ENCODE results near the gene ADGRL3.

The ADGRL3 gene

GRCh38 chr4:61782133-61782532, 582.0 kb downstream of the ADGRL3 start:
- H3K4me3 ChIP-seq (ENCODE audit: insufficient read depth, low read length, poor library complexity, severe bottlenecking) = no peak overlapping the region
- H3K9ac ChIP-seq (ENCODE audit: low read length) = no peak overlapping the region
- H3K27ac ChIP-seq (ENCODE audit: low read depth, low read length) = no peak overlapping the region
- H3K4me2 ChIP-seq (ENCODE audit: low read depth, low read length, poor library complexity, severe bottlenecking) = no peak overlapping the region
- TF ChIP-seq CTCF (IDR thresholded peaks at IDR 0.05; ENCODE audit: insufficient read depth, low read length, poor library complexity, severe bottlenecking) (no peak), EZH2phosphoT487 (conservative IDR thresholded peaks at IDR 0.05; ENCODE audit: low read length) (no peak)
- H3F3A ChIP-seq (ENCODE audit: insufficient read depth) = no peaks in the 10 kb centered on the region
- no peaks in the 10 kb centered on the region for H3K27me3 ChIP-seq (ENCODE audit: low read length)
- no peaks in the 10 kb centered on the region for H3K9me2 ChIP-seq (replicated peaks; ENCODE audit: insufficient read depth, low read length)
- H4K20me1 ChIP-seq (ENCODE audit: low read depth, low read length) = no peaks in the 10 kb centered on the region
- H3K36me3 ChIP-seq (ENCODE audit: low read length) = no peaks in the 10 kb centered on the region
- H3K9me3 ChIP-seq (ENCODE audit: insufficient read depth, low read length) = no peaks in the 10 kb centered on the region
- H3K79me2 ChIP-seq (ENCODE audit: insufficient read depth, low read length) = no peaks in the 10 kb centered on the region
- H2AFZ ChIP-seq (ENCODE audit: low read depth, low read length, severe bottlenecking) = no peak overlapping the region

DNA sequence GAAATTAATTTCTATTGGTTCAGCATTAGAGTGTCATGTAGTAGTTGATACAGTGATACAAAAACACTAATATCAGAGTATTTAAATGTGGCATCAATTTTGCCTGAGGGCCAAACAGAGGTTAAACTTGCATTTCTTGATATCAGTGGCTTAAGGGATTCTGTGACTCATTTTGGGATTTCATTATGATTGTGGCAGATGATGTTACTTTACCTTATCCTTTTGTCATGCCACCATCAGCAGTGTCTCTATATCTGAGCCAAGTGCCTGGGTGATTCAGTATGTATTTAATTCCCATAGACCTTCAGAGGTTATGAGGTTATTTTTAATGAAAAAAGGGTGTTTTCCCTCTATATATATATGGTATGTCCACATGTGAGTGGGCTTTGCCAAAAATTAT, 582.9 kb downstream of the ADGRL3 start:
- Histone ChIP-seq H3K36me3 (ENCODE audit: low read length) (no peaks in the 10 kb centered on the region), H3K9me2 (replicated peaks; ENCODE audit: insufficient read depth, low read length) (no peaks in the 10 kb centered on the region), H3K4me2 (ENCODE audit: low read depth, low read length, poor library complexity, severe bottlenecking) (no peak overlapping the region), H3K9ac (ENCODE audit: low read length) (no peak overlapping the region), H3K79me2 (ENCODE audit: insufficient read depth, low read length) (no peaks in the 10 kb centered on the region), H3F3A (ENCODE audit: insufficient read depth) (no peaks in the 10 kb centered on the region), H3K4me3 (ENCODE audit: insufficient read depth, low read length, poor library complexity, severe bottlenecking) (no peak overlapping the region), H3K27ac (ENCODE audit: low read depth, low read length) (no peak overlapping the region), H4K20me1 (ENCODE audit: low read depth, low read length) (no peaks in the 10 kb centered on the region), H3K9me3 (ENCODE audit: insufficient read depth, low read length) (no peaks in the 10 kb centered on the region), H3K27me3 (ENCODE audit: low read length) (no peaks in the 10 kb centered on the region), H2AFZ (ENCODE audit: low read depth, low read length, severe bottlenecking) (no peak overlapping the region)
- TF ChIP-seq EZH2phosphoT487 (conservative IDR thresholded peaks at IDR 0.05; ENCODE audit: low read length) (no peak), CTCF (IDR thresholded peaks at IDR 0.05; ENCODE audit: insufficient read depth, low read length, poor library complexity, severe bottlenecking) (no peak)

- Histone ChIP-seq H2AFZ (ENCODE audit: low read depth, low read length, severe bottlenecking) (no peak overlapping the region), H4K20me1 (ENCODE audit: low read depth, low read length) (no peaks in the 10 kb centered on the region), H3K36me3 (ENCODE audit: low read length) (no peaks in the 10 kb centered on the region), H3K9me3 (ENCODE audit: insufficient read depth, low read length) (no peaks in the 10 kb centered on the region), H3K27ac (ENCODE audit: low read depth, low read length) (no peak overlapping the region), H3F3A (ENCODE audit: insufficient read depth) (no peaks in the 10 kb centered on the region), H3K4me2 (ENCODE audit: low read depth, low read length, poor library complexity, severe bottlenecking) (no peak overlapping the region), H3K79me2 (ENCODE audit: insufficient read depth, low read length) (no peaks in the 10 kb centered on the region), H3K9me2 (replicated peaks; ENCODE audit: insufficient read depth, low read length) (no peaks in the 10 kb centered on the region), H3K9ac (ENCODE audit: low read length) (no peak overlapping the region), H3K4me3 (ENCODE audit: insufficient read depth, low read length, poor library complexity, severe bottlenecking) (no peak overlapping the region), H3K27me3 (ENCODE audit: low read length) (no peaks in the 10 kb centered on the region)
- TF ChIP-seq EZH2phosphoT487 (conservative IDR thresholded peaks at IDR 0.05; ENCODE audit: low read length) (no peak), CTCF (IDR thresholded peaks at IDR 0.05; ENCODE audit: insufficient read depth, low read length, poor library complexity, severe bottlenecking) (no peak)
Measured at GRCh38 chr4:61785761-61786160, 585.6 kb downstream of the ADGRL3 start.
